A549 (cell line): Measurements from ENCODE around the gene KCNQ2. TPM values are rescaled to one million over a fixed set of nuclear protein-coding genes. Genes with fewer than 3 reads are reported as not detected.

ENCODE experiments used
- ATAC-seq, 2 experiments: fragments of 200-7000 bp in 1 of 2; fragments of >200 bp in 1 of 2; cut with Nextera tagmentation in 1 of 2; cut with Tn5 transposase in 1 of 2; 3 replicates each; pipeline versions ENCODE4 v1.8.0 to v1.9.1; 2018 to 2020; ENCODE audit warnings: mild to moderate bottlenecking in 1 of 2, moderate library complexity in 1 of 2
- CTCF ChIA-PET: fragments of 300-600 bp; sonication (Branson Sonifier 250); formaldehyde crosslinking; extraction: SDS; loops from one replicate; lab custom pipeline; 2021; ENCODE audit warnings: antibody characterized with exemption, inconsistent platforms; lab: Yijun Ruan, JAX
- POLR2A ChIA-PET: fragments of 350-600 bp; formaldehyde crosslinking; extraction: SDS; loops from one replicate; lab custom pipeline; 2021; ENCODE audit warnings: antibody characterized with exemption, inconsistent platforms; lab: Yijun Ruan, JAX
- DNase-seq, 2 experiments: peaks; one replicate each; pipeline versions ENCODE4 v3.0.0 to v3.0.0-alpha.2; 2011 to 2016; ENCODE audit warnings: low read depth in 1 of 2, low spot score in 1 of 2
- FAIRE-seq: peaks from 2 replicates; lab custom pipeline; 2011; peaks lifted over from hg19 to GRCh38; lab: Jason Lieb, UNC
- H3K27ac ChIP-seq, 2 experiments: fragments of >200 bp; sonication (Bioruptor Twin); formaldehyde crosslinking; 3 replicates each; pipeline ENCODE4 v1.5.1; 2016 to 2017
- H3K4me1 ChIP-seq: fragments of >200 bp; sonication (Bioruptor Twin); formaldehyde crosslinking; 3 replicates; pipeline ENCODE4 v1.6.1; 2016
- H3K4me2 ChIP-seq: fragments of >200 bp; sonication (Bioruptor Twin); formaldehyde crosslinking; 3 replicates; pipeline ENCODE4 v1.6.1; 2016
- H3K4me3 ChIP-seq: fragments of >200 bp; sonication (Bioruptor Twin); formaldehyde crosslinking; 3 replicates; pipeline ENCODE4 v1.5.1; 2016
- H3K9me3 ChIP-seq: fragments of >200 bp; sonication (Bioruptor Twin); formaldehyde crosslinking; 3 replicates; pipeline ENCODE4 v1.6.1; 2016
- BHLHE40 ChIP-seq: IDR thresholded peaks from 2 replicates; pipeline ENCODE4 v1.6.1; 2012; ENCODE audit warnings: low read depth, low read length, inconsistent platforms
- CBX8 ChIP-seq: fragments of 200-600 bp; sonication (generic); IDR thresholded peaks from 2 replicates; pipeline ENCODE4 v1.6.1; 2016
- EHF ChIP-seq: fragments of 250-450 bp; sonication (Bioruptor Pico); IDR thresholded peaks from 2 replicates; pipeline ENCODE4 v1.5.0; 2020; ENCODE audit warnings: mild to moderate bottlenecking
- ESRRA ChIP-seq: fragments of 150-350 bp; IDR thresholded peaks from 2 replicates; pipeline ENCODE4 v1.6.1; 2014; ENCODE audit warnings: mild to moderate bottlenecking, low read length, borderline replicate concordance
- FOSB ChIP-seq: fragments of 250-450 bp; sonication (Bioruptor Pico); IDR thresholded peaks from 2 replicates; pipeline ENCODE4 v1.5.0; 2020; ENCODE audit warnings: mild to moderate bottlenecking, moderate library complexity
- FOXS1 ChIP-seq: fragments of 250-450 bp; sonication (Bioruptor Pico); IDR thresholded peaks from 2 replicates; pipeline ENCODE4 v1.5.0; 2020; ENCODE audit warnings: mild to moderate bottlenecking, moderate library complexity
- HOXA7 ChIP-seq: fragments of 250-450 bp; sonication (Bioruptor Pico); IDR thresholded peaks from 2 replicates; pipeline ENCODE4 v1.5.0; 2020; ENCODE audit warnings: mild to moderate bottlenecking, moderate library complexity
- HOXB13 ChIP-seq: fragments of 250-450 bp; sonication (Bioruptor Pico); IDR thresholded peaks from 2 replicates; pipeline ENCODE4 v1.5.0; 2020; ENCODE audit warnings: low read depth, mild to moderate bottlenecking, moderate library complexity
- HOXB5 ChIP-seq: fragments of 250-450 bp; sonication (Bioruptor Pico); IDR thresholded peaks from 2 replicates; pipeline ENCODE4 v1.5.0; 2020; ENCODE audit warnings: mild to moderate bottlenecking, moderate library complexity
- JUN ChIP-seq, 2 experiments: fragments of >200 bp; sonication (Bioruptor Twin); formaldehyde crosslinking; IDR thresholded peaks; 2 replicates in 1 of 2; 3 replicates in 1 of 2; pipeline ENCODE4 v1.6.1; 2016 to 2017
- KDM1A ChIP-seq: fragments of 200-600 bp; sonication (generic); IDR thresholded peaks from 2 replicates; pipeline ENCODE4 v1.6.1; 2016; ENCODE audit warnings: low read depth, mild to moderate bottlenecking
- MAFK ChIP-seq: fragments of 450-650 bp; IDR thresholded peaks from 2 replicates; pipeline ENCODE4 v1.6.1; 2014; ENCODE audit not compliant: partially characterized antibody
- MYC ChIP-seq: IDR thresholded peaks from 2 replicates; pipeline ENCODE4 v1.6.1; 2012; ENCODE audit warnings: mild to moderate bottlenecking, inconsistent platforms, low read length, improper control_type of control experiment, borderline replicate concordance
- NFE2L2 ChIP-seq: fragments of 150-350 bp; conservative IDR thresholded peaks from 2 replicates; pipeline ENCODE4 v1.6.1; 2014; ENCODE audit warnings: low read length
- NPAS2 ChIP-seq: fragments of 250-450 bp; sonication (Bioruptor Pico); IDR thresholded peaks from 2 replicates; pipeline ENCODE4 v1.8.0; 2022; ENCODE audit warnings: mild to moderate bottlenecking, moderate library complexity, borderline replicate concordance
- RFX5 ChIP-seq: fragments of 450-650 bp; IDR thresholded peaks from 2 replicates; pipeline ENCODE4 v1.7.1; 2014; ENCODE audit warnings: antibody characterized with exemption, mild to moderate bottlenecking, moderate library complexity
- SREBF2 ChIP-seq: fragments of 450-650 bp; IDR thresholded peaks from 2 replicates; pipeline ENCODE4 v1.6.1; 2014; ENCODE audit warnings: mild to moderate bottlenecking, moderate library complexity
- TP53 ChIP-seq: fragments of 250-450 bp; sonication (Bioruptor Pico); IDR thresholded peaks from 2 replicates; pipeline ENCODE4 v1.5.0; 2021; ENCODE audit warnings: mild to moderate bottlenecking, moderate library complexity
- ZC3H11A ChIP-seq: fragments of 450-650 bp; IDR thresholded peaks from 2 replicates; pipeline ENCODE4 v1.6.1; 2014; ENCODE audit warnings: antibody characterized with exemption, mild to moderate bottlenecking
- ZSCAN20 ChIP-seq: fragments of 250-450 bp; sonication (Bioruptor Pico); IDR thresholded peaks from 2 replicates; pipeline ENCODE4 v1.8.0; 2022; ENCODE audit warnings: mild to moderate bottlenecking, moderate library complexity
- WGBS: methylation state at CpG from one replicate; pipeline ENCODE4 v1.1.6; 2017; ENCODE audit errors: missing lambda C conversion rate; 5-methylcytosine and 5-hydroxymethylcytosine counted together
- polyA plus RNA-seq, 4 experiments: library from polyadenylated mRNA; depleted of rRNA in 3 of 4; stranded (reverse); fragments of >200 nt; fragmentation: RNase III in 1 of 4; extraction: RNeasy Plus Mini Kit Qiagen cat#74134 plus additional on column Dnase treatment in 1 of 4; gene quantifications; 2 replicates in 3 of 4; 3 replicates in 1 of 4; pipeline ENCODE4 v1.2.3, GENCODE V29; 2011 to 2017
- TF ChIP-seq, protein P1 (sequence below): fragments of 150-350 bp; IDR thresholded peaks from 2 replicates; pipeline ENCODE4 v1.6.1; 2014; ENCODE audit warnings: low read depth, mild to moderate bottlenecking, low read length
- TF ChIP-seq, protein P2 (sequence below): IDR thresholded peaks from 2 replicates; pipeline ENCODE4 v1.6.1; 2012
- TF ChIP-seq, protein P3 (sequence below): IDR thresholded peaks from 2 replicates; pipeline ENCODE4 v1.6.1; 2012
- TF ChIP-seq, protein P4 (sequence below): fragments of 450-650 bp; IDR thresholded peaks from 2 replicates; pipeline ENCODE4 v1.6.1; 2014; ENCODE audit warnings: antibody characterized with exemption
- TF ChIP-seq, protein P5 (sequence below): fragments of 250-450 bp; sonication (Bioruptor Pico); IDR thresholded peaks from 2 replicates; pipeline ENCODE4 v1.5.0; 2021; ENCODE audit warnings: mild to moderate bottlenecking, moderate library complexity, borderline replicate concordance
- TF ChIP-seq, protein P6 (sequence below): fragments of >200 bp; sonication (Bioruptor Twin); formaldehyde crosslinking; IDR thresholded peaks from 2 replicates; pipeline ENCODE4 v1.6.1; 2016

The KCNQ2 gene
- polyA plus RNA-seq, 2 of the 4 experiments (the other 2 are of a cell fraction): 0.14 to 0.36 TPM

DNA sequence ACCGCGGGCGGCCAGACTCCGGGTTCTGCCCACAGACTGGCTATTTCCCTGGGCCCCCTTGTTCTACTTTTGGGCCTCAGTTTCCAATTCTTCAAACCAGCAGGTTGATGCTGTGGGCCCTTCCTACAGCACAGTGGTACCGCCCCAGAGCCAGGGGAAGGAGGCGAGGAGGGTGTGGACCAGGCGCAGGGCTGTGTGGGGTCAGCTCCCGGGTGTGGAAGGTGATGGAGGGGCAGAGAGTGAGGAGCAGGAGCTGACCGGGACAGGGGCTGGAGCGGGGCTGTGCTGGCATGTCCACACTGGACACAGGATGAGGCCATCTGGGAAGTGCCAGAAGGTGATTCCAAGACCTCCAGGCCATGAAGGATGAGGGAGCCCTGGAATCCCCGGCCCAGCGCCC, 76.2 kb downstream of the KCNQ2 start:
- WGBS: 76% methylated on average over 12 of the region's 12 CpGs
- H3K9me3 ChIP-seq: 0 out of 3 replicates have a peak, but pooled peaks cover 3% of the 10 kb centered on the region
- TF ChIP-seq, protein P1, sequence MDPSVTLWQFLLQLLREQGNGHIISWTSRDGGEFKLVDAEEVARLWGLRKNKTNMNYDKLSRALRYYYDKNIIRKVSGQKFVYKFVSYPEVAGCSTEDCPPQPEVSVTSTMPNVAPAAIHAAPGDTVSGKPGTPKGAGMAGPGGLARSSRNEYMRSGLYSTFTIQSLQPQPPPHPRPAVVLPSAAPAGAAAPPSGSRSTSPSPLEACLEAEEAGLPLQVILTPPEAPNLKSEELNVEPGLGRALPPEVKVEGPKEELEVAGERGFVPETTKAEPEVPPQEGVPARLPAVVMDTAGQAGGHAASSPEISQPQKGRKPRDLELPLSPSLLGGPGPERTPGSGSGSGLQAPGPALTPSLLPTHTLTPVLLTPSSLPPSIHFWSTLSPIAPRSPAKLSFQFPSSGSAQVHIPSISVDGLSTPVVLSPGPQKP: no peak
- TF ChIP-seq BHLHE40 (no peak), CBX8 (no peak), MAFK (no peak), JUN (IDR thresholded peaks at IDR 0.05) (no peak), KDM1A (no peak)
- TF ChIP-seq, protein P2, sequence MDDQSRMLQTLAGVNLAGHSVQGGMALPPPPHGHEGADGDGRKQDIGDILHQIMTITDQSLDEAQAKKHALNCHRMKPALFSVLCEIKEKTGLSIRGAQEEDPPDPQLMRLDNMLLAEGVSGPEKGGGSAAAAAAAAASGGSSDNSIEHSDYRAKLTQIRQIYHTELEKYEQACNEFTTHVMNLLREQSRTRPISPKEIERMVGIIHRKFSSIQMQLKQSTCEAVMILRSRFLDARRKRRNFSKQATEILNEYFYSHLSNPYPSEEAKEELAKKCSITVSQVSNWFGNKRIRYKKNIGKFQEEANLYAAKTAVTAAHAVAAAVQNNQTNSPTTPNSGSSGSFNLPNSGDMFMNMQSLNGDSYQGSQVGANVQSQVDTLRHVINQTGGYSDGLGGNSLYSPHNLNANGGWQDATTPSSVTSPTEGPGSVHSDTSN: no peak
- TF ChIP-seq, protein P3, sequence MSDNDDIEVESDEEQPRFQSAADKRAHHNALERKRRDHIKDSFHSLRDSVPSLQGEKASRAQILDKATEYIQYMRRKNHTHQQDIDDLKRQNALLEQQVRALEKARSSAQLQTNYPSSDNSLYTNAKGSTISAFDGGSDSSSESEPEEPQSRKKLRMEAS: no peak
- TF ChIP-seq, protein P4, sequence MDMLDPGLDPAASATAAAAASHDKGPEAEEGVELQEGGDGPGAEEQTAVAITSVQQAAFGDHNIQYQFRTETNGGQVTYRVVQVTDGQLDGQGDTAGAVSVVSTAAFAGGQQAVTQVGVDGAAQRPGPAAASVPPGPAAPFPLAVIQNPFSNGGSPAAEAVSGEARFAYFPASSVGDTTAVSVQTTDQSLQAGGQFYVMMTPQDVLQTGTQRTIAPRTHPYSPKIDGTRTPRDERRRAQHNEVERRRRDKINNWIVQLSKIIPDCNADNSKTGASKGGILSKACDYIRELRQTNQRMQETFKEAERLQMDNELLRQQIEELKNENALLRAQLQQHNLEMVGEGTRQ: no peak
- TF ChIP-seq, all 56 proteins: peak for 0
- Histone ChIP-seq H3K27ac (no peak overlapping the region), H3K4me2 (no peak overlapping the region), H3K4me1 (no peaks in the 10 kb centered on the region), H3K4me3 (no peak overlapping the region)
- POLR2A ChIA-PET: no interaction called here
- FAIRE-seq (no peak), DNase-seq (no peak), ATAC-seq (no peak)
- CTCF ChIA-PET: interaction anchor here (1.0 to 1.5 kb wide), 3 partner anchors 15 to 173 kb away, joined by 3 to 6 read pairs (median 4); no protein-coding TSS in a partner anchor

DNA sequence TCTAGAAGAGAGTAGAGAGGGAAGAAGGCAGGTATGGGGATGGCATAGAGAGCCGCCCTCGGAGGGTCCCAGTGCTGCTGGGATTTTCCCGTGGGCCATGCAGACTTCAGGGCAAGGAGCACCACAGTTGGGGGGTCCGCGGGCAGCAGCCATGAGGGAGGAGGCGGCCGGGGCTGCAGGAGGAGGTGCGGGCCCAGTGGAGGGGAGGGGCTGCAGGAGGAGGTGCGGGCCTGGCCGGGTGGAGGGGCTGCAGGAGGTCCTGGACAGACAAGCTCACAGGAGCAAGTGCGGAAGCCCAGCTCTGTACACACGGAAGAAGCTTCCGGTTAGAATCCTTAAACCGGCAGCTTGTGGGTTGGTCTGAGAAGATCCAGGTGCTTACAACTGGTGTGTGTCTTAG, 76.7 kb downstream of the KCNQ2 start:
- DNase-seq (no peak), ATAC-seq (no peak), FAIRE-seq (no peak)
- ChIA-PET POLR2A (no interaction called here), CTCF (interaction anchor here (1.1 kb wide), 1 partner anchor 15 kb away, joined by 6 read pairs; no protein-coding TSS in a partner anchor)
- Histone ChIP-seq H3K4me3 (no peak overlapping the region), H3K4me1 (no peaks in the 10 kb centered on the region), H3K4me2 (no peak overlapping the region), H3K27ac (no peak overlapping the region), H3K9me3 (0 out of 3 replicates have a peak, but pooled peaks cover 8% of the 10 kb centered on the region)
- 51% methylated on average over 14 of the region's 14 CpGs for WGBS
- TF ChIP-seq HOXA7 (CRISPR knock-in tag) (no peak), MAFK (no peak), HOXB13 (CRISPR knock-in tag) (no peak), EHF (CRISPR knock-in tag) (no peak), ZSCAN20 (CRISPR knock-in tag) (no peak), NPAS2 (CRISPR knock-in tag) (no peak), FOSB (CRISPR knock-in tag) (no peak), RFX5 (no peak), ESRRA (no peak), ZC3H11A (no peak), SREBF2 (no peak), KDM1A (no peak), TP53 (no peak), HOXB5 (CRISPR knock-in tag) (no peak), MYC (no peak), FOXS1 (CRISPR knock-in tag) (no peak), NFE2L2 (no peak)
- TF ChIP-seq, protein P5, sequence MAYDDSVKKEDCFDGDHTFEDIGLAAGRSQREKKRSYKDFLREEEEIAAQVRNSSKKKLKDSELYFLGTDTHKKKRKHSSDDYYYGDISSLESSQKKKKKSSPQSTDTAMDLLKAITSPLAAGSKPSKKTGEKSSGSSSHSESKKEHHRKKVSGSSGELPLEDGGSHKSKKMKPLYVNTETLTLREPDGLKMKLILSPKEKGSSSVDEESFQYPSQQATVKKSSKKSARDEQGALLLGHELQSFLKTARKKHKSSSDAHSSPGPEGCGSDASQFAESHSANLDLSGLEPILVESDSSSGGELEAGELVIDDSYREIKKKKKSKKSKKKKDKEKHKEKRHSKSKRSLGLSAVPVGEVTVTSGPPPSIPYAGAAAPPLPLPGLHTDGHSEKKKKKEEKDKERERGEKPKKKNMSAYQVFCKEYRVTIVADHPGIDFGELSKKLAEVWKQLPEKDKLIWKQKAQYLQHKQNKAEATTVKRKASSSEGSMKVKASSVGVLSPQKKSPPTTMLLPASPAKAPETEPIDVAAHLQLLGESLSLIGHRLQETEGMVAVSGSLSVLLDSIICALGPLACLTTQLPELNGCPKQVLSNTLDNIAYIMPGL (CRISPR knock-in tag): no peak
- TF ChIP-seq, protein P6, sequence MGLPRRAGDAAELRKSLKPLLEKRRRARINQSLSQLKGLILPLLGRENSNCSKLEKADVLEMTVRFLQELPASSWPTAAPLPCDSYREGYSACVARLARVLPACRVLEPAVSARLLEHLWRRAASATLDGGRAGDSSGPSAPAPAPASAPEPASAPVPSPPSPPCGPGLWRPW: no peak
